PC-9 (cell line): ENCODE results near the gene BCL2L11. TPM values are rescaled to one million over a fixed set of nuclear protein-coding genes. Genes with fewer than 3 reads are reported as not detected.

Experiments used
- BruUV-seq: library from RNA; stranded (reverse); fragments of 400-500 nt; replicated peaks from 2 replicates; lab custom pipeline; 2021; lab: Mats Ljungman, UMichigan
- CTCF ChIA-PET: fragments of 300-600 bp; sonication (Branson Sonifier 250); formaldehyde crosslinking; loops from one replicate; lab custom pipeline; 2022; ENCODE audit warnings: antibody characterized with exemption; lab: Charles Lee
- POLR2A ChIA-PET: fragments of 300-600 bp; sonication (Branson Sonifier 250); formaldehyde crosslinking; loops from one replicate; lab custom pipeline; 2022; ENCODE audit warnings: antibody characterized with exemption; ENCODE audit not compliant: unreplicated experiment; lab: Charles Lee
- DNase-seq, 2 experiments: peaks; one replicate each; pipeline versions ENCODE4 v3.0.0 to v3.0.0-alpha.2; 2015 to 2022; ENCODE audit warnings: mixed read lengths in 1 of 2
- H2AFZ ChIP-seq: fragments of 200-600 bp; sonication (generic); 2 replicates; pipeline ENCODE4 v1.8.1; 2017; ENCODE audit warnings: antibody characterized with exemption
- H3F3A ChIP-seq: fragments of 200-600 bp; sonication (generic); 2 replicates; pipeline ENCODE4 v1.8.1; 2017; ENCODE audit warnings: antibody characterized with exemption, mild to moderate bottlenecking, low read depth; ENCODE audit not compliant: insufficient read depth
- H3K27ac ChIP-seq: fragments of 200-600 bp; sonication (generic); 2 replicates; pipeline ENCODE4 v1.6.1; 2016; ENCODE audit warnings: mixed run types
- H3K27me3 ChIP-seq: fragments of 200-600 bp; sonication (generic); 2 replicates; pipeline ENCODE4 v1.6.1; 2016; ENCODE audit warnings: low read depth, mixed run types; ENCODE audit not compliant: insufficient read depth
- H3K36me3 ChIP-seq: fragments of 200-600 bp; sonication (generic); 2 replicates; pipeline ENCODE4 v1.6.1; 2016; ENCODE audit warnings: low read depth, mixed run types
- H3K4me1 ChIP-seq: fragments of 200-600 bp; sonication (generic); replicated peaks from 2 replicates; pipeline ENCODE4 v1.6.1; 2016; ENCODE audit warnings: mixed run types; ENCODE audit not compliant: insufficient read depth
- H3K4me2 ChIP-seq: fragments of 200-600 bp; sonication (generic); 2 replicates; pipeline ENCODE4 v1.6.1; 2017; ENCODE audit warnings: mixed run types
- H3K4me3 ChIP-seq: fragments of 200-600 bp; sonication (generic); 2 replicates; pipeline ENCODE4 v1.6.1; 2016; ENCODE audit warnings: mixed run types
- H3K79me2 ChIP-seq: fragments of 200-600 bp; sonication (generic); 2 replicates; pipeline ENCODE4 v1.6.1; 2017; ENCODE audit warnings: low read depth, mixed run types
- H3K9me2 ChIP-seq: fragments of 200-600 bp; sonication (generic); 2 replicates; pipeline ENCODE4 v1.8.1; 2017; ENCODE audit warnings: mild to moderate bottlenecking; ENCODE audit not compliant: insufficient read depth
- H3K9me3 ChIP-seq: fragments of 200-600 bp; sonication (generic); 2 replicates; pipeline ENCODE4 v1.8.1; 2016; ENCODE audit warnings: low read depth; ENCODE audit not compliant: insufficient read depth
- H4K20me1 ChIP-seq: fragments of 200-600 bp; sonication (generic); 2 replicates; pipeline ENCODE4 v1.8.1; 2017; ENCODE audit not compliant: insufficient read depth
- EZH2 ChIP-seq: fragments of 200-600 bp; sonication (generic); IDR thresholded peaks from 2 replicates; pipeline ENCODE4 v1.8.0; 2017; ENCODE audit warnings: antibody characterized with exemption, low read depth
- intact Hi-C: fragments of 100-400 bp; cut with micrococcal nuclease; formaldehyde crosslinking; loops from one replicate; pipeline ENCODE4 v1.10.0; 2022; ENCODE audit not compliant: unreplicated experiment
- total RNA-seq: library from RNA; stranded (reverse); gene quantifications from 2 replicates; pipeline ENCODE4 v1.2.3, GENCODE V29; 2021
- TF ChIP-seq, protein P1 (sequence below): fragments of 200-600 bp; sonication (generic); conservative IDR thresholded peaks from 2 replicates; pipeline ENCODE4 v1.6.1; 2017; ENCODE audit warnings: mixed run types, antibody characterized with exemption, mild to moderate bottlenecking, moderate library complexity

Gene BCL2L11
- total RNA-seq, 1 experiment from 2014 or later, result 17.0 TPM

DNA sequence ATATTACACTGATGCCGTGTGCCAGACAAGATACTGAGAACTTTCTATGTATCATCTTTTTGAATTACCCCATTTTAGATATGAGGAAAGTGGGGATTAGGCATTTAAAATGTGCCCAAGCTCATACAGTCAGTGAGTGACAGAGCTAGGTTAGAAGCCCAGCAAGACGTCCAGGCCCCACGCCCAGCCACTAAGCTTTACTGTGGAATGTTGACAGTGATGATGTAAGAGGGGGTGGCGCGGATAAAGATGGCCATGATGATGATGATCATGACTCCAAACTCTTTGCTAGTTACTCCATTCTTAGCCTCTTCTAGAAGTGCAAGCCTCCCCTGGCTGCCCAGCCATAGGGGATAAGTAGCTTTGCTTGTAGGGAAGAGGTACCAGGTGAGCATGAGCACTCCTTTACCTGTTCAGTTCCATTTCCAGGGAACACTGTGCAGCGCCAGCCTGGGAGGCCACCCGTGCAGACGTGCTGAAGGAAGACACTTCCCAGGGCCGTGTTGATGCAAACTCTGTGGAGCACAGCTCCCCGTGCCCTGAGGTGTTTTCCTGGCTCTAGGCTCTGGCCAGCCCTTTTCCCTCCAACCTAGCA is 65.5 kb downstream of the BCL2L11 start:
- ChIA-PET POLR2A (no interaction called here), CTCF (no interaction called here)
- no peak for DNase-seq
- no peaks in the 10 kb centered on the region for H3K36me3 ChIP-seq
- no peaks in the 10 kb centered on the region for H4K20me1 ChIP-seq
- H3K9me3 ChIP-seq, result no peaks in the 10 kb centered on the region
- H3K27me3 ChIP-seq, result no peaks in the 10 kb centered on the region
- no peaks in the 10 kb centered on the region for H3K4me1 ChIP-seq
- intact Hi-C loops, result no loop called here
- no peaks in the 10 kb centered on the region for H3F3A ChIP-seq
- H2AFZ ChIP-seq, result no peak overlapping the region
- no peak overlapping the region for H3K4me3 ChIP-seq
- BruUV-seq, result no TSS peak
- TF ChIP-seq, protein P1, sequence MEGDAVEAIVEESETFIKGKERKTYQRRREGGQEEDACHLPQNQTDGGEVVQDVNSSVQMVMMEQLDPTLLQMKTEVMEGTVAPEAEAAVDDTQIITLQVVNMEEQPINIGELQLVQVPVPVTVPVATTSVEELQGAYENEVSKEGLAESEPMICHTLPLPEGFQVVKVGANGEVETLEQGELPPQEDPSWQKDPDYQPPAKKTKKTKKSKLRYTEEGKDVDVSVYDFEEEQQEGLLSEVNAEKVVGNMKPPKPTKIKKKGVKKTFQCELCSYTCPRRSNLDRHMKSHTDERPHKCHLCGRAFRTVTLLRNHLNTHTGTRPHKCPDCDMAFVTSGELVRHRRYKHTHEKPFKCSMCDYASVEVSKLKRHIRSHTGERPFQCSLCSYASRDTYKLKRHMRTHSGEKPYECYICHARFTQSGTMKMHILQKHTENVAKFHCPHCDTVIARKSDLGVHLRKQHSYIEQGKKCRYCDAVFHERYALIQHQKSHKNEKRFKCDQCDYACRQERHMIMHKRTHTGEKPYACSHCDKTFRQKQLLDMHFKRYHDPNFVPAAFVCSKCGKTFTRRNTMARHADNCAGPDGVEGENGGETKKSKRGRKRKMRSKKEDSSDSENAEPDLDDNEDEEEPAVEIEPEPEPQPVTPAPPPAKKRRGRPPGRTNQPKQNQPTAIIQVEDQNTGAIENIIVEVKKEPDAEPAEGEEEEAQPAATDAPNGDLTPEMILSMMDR, result no peak
- H3K4me2 ChIP-seq, result no peak overlapping the region
- no peaks in the 10 kb centered on the region for H3K9me2 ChIP-seq
- no peaks in the 10 kb centered on the region for H3K79me2 ChIP-seq
- no peak overlapping the region for H3K27ac ChIP-seq

DNA sequence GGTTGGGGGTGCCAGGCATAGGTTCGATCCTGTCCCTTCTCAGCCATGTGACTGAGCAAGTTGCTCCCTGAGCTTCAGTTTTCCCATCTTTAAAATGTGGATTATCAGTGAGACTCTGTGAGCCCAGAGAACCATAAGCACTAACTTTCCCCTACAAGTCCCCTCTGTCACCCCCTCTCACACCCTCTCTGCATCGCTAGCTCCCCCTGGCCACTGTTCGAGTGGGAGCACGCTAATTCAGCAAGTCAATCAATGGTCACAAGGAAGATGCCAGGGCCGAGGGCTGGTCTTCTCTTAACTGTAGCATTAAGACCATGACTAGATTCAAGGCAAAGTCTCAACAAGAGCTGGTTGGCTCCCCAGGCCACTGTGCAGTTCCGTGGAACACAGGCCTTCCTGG is 66.2 kb downstream of the BCL2L11 start:
- ChIA-PET CTCF (no interaction called here), POLR2A (no interaction called here)
- Histone ChIP-seq H3K9me2 (no peaks in the 10 kb centered on the region), H2AFZ (no peak overlapping the region), H3K27me3 (no peaks in the 10 kb centered on the region), H3K79me2 (no peaks in the 10 kb centered on the region), H3F3A (no peaks in the 10 kb centered on the region), H4K20me1 (no peaks in the 10 kb centered on the region), H3K4me2 (no peak overlapping the region), H3K36me3 (no peaks in the 10 kb centered on the region), H3K4me1 (no peaks in the 10 kb centered on the region), H3K4me3 (no peak overlapping the region), H3K27ac (no peak overlapping the region), H3K9me3 (no peaks in the 10 kb centered on the region)
- no TSS peak for BruUV-seq
- DNase-seq, result no peak
- intact Hi-C loops, result no loop called here
- TF ChIP-seq EZH2, result no peak
- TF ChIP-seq, protein P1, result no peak

DNA sequence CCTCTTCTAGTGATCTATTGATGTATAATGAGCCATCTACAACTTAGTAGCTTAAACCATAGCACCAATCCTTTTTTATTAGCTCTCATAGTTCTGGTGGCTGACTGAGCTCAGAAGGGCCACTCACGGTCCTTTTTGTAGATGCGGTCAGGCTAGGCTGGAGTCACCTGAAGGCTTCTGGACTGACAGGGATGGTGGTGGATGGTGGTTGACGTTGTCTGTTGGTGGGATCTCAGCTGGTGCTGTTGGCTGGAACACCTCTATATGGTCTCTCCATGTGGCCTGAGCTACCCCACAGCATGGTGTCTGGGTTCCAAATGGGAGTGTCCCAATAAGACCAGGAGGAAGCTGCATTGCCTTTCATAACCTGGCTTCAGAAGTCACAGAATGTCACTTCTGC is 68.0 kb downstream of the BCL2L11 start:
- Histone ChIP-seq H3K4me2 (no peak overlapping the region), H3K4me3 (no peak overlapping the region), H2AFZ (no peak overlapping the region), H4K20me1 (no peaks in the 10 kb centered on the region), H3K9me2 (no peaks in the 10 kb centered on the region), H3K36me3 (no peaks in the 10 kb centered on the region), H3K9me3 (no peaks in the 10 kb centered on the region), H3K79me2 (no peaks in the 10 kb centered on the region), H3F3A (no peaks in the 10 kb centered on the region), H3K4me1 (no peaks in the 10 kb centered on the region), H3K27ac (no peak overlapping the region), H3K27me3 (no peaks in the 10 kb centered on the region)
- no peak for TF ChIP-seq EZH2
- TF ChIP-seq, protein P1, result no peak
- no peak for DNase-seq
- intact Hi-C loops, result no loop called here
- POLR2A ChIA-PET, result no interaction called here
- BruUV-seq, result no TSS peak
- CTCF ChIA-PET, result no interaction called here
